Stomach (tissue), 9 donors: ENCODE results near the gene ENO2. TPM values are rescaled to one million over a fixed set of nuclear protein-coding genes. Genes with fewer than 3 reads are reported as not detected.
A peak's percentile ranks its signal among the peaks of the same experiment; 100 is the strongest.

ENCODE experiments used
- DNase-seq, 2 donors: peaks; one replicate each; pipeline versions ENCODE4 v3.0.0 to v3.0.0-alpha.2; 2013 to 2019
- H3K27ac ChIP-seq, 5 donors: fragments of 200-600 bp in 4 of 5; sonication (generic) in 4 of 5; one replicate each; pipeline ENCODE4 v1.5.1; 2013 to 2019; ENCODE audit warnings: mild to moderate bottlenecking in 1 of 5, moderate library complexity in 1 of 5
- H3K27me3 ChIP-seq, 3 donors: fragments of 200-600 bp; sonication (generic); one replicate each; pipeline ENCODE4 v1.5.1; 2017 to 2019; ENCODE audit warnings: mixed run types in 1 of 3
- H3K36me3 ChIP-seq, 4 donors: fragments of 200-600 bp; sonication (generic); 1 replicate in 3 of 4; 2 replicates in 1 of 4; pipeline ENCODE4 v1.5.1; 2016 to 2019
- H3K4me1 ChIP-seq, 4 donors: fragments of 200-600 bp; sonication (generic); one replicate each; pipeline ENCODE4 v1.5.1; 2016 to 2019
- H3K4me3 ChIP-seq, 4 donors: fragments of 200-600 bp; sonication (generic) in 3 of 4; one replicate each; pipeline ENCODE4 v1.5.1; 2016 to 2019; ENCODE audit warnings: mild to moderate bottlenecking in 1 of 4
- H3K9me3 ChIP-seq, 4 donors: fragments of 200-600 bp; sonication (generic); one replicate each; pipeline ENCODE4 v1.5.1; 2016 to 2019
- EP300 ChIP-seq: sonication (generic); formaldehyde crosslinking; IDR thresholded peaks from one replicate; pipeline ENCODE4 v1.6.1; 2017; ENCODE audit warnings: antibody characterized with exemption
- POLR2A ChIP-seq, 4 donors: fragments of 450-650 bp; IDR thresholded peaks; one replicate each; pipeline ENCODE4 v1.6.1; 2016; ENCODE audit warnings: antibody characterized with exemption in 4 of 4, control low read depth in 2 of 4, mild to moderate bottlenecking in 1 of 4, moderate library complexity in 1 of 4
- POLR2AphosphoS5 ChIP-seq, 3 donors: sonication (generic); formaldehyde crosslinking; IDR thresholded peaks; one replicate each; pipeline ENCODE4 v1.6.1; 2016; ENCODE audit warnings: antibody characterized with exemption in 3 of 3
- WGBS, 5 donors: extraction: QIAGEN DNeasy Blood & Tissue Kit in 3 of 5; methylation state at CpG; one replicate each; pipeline versions ENCODE4 v1.1.5 to v1.1.7; 2013 to 2018; 5-methylcytosine and 5-hydroxymethylcytosine counted together
- intact Hi-C: fragments of 100-400 bp; cut with DNase I; formaldehyde crosslinking; loops from one replicate; pipeline ENCODE4 v1.15.1; 2023; ENCODE audit warnings: low total_unique reads
- polyA plus RNA-seq, 3 donors: library from polyadenylated mRNA; stranded (reverse); fragments of 200-250 nt; gene quantifications; one replicate each; pipeline ENCODE4 v1.2.3, GENCODE V29; 2013
- total RNA-seq, 5 donors: library from RNA; depleted of rRNA; stranded (reverse); fragments of >200 nt; gene quantifications; one replicate each; pipeline versions ENCODE4 v1.1.0 to v1.2.3, GENCODE V29; 2014 to 2016
- TF ChIP-seq, protein P1 (sequence below), 7 experiments: fragments of 450-650 bp in 4 of 7; fragments of 200-600 bp in 3 of 7; sonication (generic) in 3 of 7; IDR thresholded peaks; one replicate each; pipeline ENCODE4 v1.5.1; 2016 to 2019; ENCODE audit warnings: antibody characterized with exemption in 7 of 7, control low read depth in 2 of 7, mild to moderate bottlenecking in 1 of 7
- donor health status: healthy with polysubstance abuse.
- donor health status: Bipolar disorder and iron deficiency.
- donor health status: healthy.

ENO2 gene
- total and polyA plus RNA-seq, 8 donors: 2.3 to 62.9 (median 9.7) TPM

DNA sequence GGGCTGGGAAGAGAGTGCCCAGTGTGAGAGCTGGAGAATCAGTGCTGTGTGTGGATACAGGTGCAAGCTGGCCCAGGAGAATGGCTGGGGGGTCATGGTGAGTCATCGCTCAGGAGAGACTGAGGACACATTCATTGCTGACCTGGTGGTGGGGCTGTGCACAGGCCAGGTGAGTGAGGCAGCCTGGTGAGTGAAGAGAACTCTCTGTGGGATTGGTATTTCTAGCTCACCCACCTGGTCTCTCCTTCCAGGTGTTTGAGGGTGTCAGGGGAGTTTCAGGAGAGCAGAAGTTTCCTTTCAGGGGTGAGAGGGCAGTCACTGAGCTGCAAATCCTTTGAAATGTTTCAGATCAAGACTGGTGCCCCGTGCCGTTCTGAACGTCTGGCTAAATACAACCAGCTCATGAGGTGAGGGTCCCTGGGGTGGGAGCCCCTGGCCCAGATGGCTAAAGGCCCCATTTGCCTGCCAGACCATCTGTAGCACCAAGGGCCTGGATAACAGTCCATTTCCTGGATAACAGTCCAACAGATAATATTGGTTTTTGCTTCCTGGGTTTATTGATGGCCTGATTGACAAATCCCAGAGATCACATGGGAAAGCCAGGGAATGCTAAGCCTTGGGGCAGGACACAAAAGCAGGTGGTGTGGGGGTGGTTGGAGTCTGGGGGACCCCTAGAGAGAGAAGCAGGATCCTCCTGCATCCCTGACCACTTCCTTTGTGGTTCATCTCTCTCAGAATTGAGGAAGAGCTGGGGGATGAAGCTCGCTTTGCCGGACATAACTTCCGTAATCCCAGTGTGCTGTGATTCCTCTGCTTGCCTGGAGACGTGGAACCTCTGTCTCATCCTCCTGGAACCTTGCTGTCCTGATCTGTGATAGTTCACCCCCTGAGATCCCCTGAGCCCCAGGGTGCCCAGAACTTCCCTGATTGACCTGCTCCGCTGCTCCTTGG is 7.9 kb downstream of the ENO2 start:
- Histone ChIP-seq H3K4me3 (no peak overlapping the region), H3K4me1 (peaks cover 28 to 46% (median 34%) of the 10 kb centered on the region in 4 donors), H3K27me3 (no peaks in the 10 kb centered on the region), H3K36me3 (peaks cover 0 to 57% (median 38%) of the 10 kb centered on the region in 4 donors), H3K27ac (peak overlapping the region in 3 of 5 donors; percentile 18 to 97 (median 21)), H3K9me3 (no peaks in the 10 kb centered on the region)
- no peak for TF ChIP-seq POLR2A (IDR thresholded peaks at IDR 0.05)
- TF ChIP-seq POLR2AphosphoS5 (IDR thresholded peaks at IDR 0.05): no peak
- TF ChIP-seq, protein P1, sequence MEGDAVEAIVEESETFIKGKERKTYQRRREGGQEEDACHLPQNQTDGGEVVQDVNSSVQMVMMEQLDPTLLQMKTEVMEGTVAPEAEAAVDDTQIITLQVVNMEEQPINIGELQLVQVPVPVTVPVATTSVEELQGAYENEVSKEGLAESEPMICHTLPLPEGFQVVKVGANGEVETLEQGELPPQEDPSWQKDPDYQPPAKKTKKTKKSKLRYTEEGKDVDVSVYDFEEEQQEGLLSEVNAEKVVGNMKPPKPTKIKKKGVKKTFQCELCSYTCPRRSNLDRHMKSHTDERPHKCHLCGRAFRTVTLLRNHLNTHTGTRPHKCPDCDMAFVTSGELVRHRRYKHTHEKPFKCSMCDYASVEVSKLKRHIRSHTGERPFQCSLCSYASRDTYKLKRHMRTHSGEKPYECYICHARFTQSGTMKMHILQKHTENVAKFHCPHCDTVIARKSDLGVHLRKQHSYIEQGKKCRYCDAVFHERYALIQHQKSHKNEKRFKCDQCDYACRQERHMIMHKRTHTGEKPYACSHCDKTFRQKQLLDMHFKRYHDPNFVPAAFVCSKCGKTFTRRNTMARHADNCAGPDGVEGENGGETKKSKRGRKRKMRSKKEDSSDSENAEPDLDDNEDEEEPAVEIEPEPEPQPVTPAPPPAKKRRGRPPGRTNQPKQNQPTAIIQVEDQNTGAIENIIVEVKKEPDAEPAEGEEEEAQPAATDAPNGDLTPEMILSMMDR (IDR thresholded peaks at IDR 0.05): no peak
- 78 to 89% (median 83%) methylated on average over 9 of the region's 9 CpGs for WGBS, 5 donors
- DNase-seq: peak in 1 of 2 donors; percentile 13
- intact Hi-C loops: no loop called here

DNA sequence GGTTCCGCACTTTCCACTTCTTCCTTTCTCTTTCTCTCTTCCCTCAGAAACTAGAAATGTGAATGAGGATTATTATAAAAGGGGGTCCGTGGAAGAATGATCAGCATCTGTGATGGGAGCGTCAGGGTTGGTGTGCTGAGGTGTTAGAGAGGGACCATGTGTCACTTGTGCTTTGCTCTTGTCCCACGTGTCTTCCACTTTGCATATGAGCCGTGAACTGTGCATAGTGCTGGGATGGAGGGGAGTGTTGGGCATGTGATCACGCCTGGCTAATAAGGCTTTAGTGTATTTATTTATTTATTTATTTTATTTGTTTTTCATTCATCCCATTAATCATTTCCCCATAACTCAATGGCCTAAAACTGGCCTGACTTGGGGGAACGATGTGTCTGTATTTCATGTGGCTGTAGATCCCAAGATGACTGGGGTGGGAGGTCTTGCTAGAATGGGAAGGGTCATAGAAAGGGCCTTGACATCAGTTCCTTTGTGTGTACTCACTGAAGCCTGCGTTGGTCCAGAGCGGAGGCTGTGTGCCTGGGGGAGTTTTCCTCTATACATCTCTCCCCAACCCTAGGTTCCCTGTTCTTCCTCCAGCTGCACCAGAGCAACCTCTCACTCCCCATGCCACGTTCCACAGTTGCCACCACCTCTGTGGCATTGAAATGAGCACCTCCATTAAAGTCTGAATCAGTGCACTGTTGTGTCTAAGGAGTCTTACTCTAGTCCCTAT is 8.8 kb downstream of the ENO2 start:
- Histone ChIP-seq H3K9me3 (no peaks in the 10 kb centered on the region), H3K4me1 (peaks cover 29 to 48% (median 36%) of the 10 kb centered on the region in 4 donors), H3K36me3 (peaks cover 0 to 48% (median 30%) of the 10 kb centered on the region in 4 donors), H3K27me3 (no peaks in the 10 kb centered on the region), H3K27ac (peak overlapping the region in 2 of 5 donors; percentile 96 to 97), H3K4me3 (no peak overlapping the region)
- intact Hi-C loops: no loop called here
- TF ChIP-seq POLR2AphosphoS5 (IDR thresholded peaks at IDR 0.05) (no peak), EP300 (no peak), POLR2A (IDR thresholded peaks at IDR 0.05) (no peak)
- TF ChIP-seq, protein P1 (IDR thresholded peaks at IDR 0.05): no peak
- no peak for DNase-seq
- 70 to 86% (median 81%) methylated on average over 10 of the region's 10 CpGs for WGBS, 5 donors

DNA sequence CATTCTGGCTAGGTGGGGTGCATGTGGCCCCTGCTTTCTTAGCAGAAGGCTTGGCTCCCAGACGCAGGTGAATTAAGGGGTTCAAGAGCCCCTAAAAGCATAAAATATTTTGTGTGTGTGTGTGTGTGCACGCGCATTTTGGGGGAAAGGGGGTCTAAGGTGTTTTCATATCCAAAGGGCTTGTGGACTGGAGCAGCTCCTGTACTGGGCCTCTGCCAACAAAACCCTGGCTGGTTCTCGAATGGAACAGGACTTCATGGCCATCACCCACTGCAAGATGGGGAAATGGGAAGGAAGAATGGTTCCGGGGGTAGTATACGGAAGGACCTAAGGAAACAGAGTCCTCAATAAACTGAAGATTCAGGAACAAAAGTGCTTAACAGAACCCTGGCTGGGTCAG is 9.5 kb downstream of the ENO2 start:
- no peak for TF ChIP-seq POLR2AphosphoS5 (IDR thresholded peaks at IDR 0.05)
- H3K9me3 ChIP-seq: no peaks in the 10 kb centered on the region
- intact Hi-C loops: no loop called here
- H3K36me3 ChIP-seq: peaks cover 0 to 44% (median 27%) of the 10 kb centered on the region in 4 donors
- H3K4me1 ChIP-seq: peaks cover 29 to 51% (median 37%) of the 10 kb centered on the region in 4 donors
- no peaks in the 10 kb centered on the region for H3K27me3 ChIP-seq
- WGBS, 5 donors: 45 to 57% (median 54%) methylated on average over 6 of the region's 6 CpGs
- H3K27ac ChIP-seq: peak overlapping the region in 3 of 5 donors; percentile 96 to 99 (median 97)
- no peak for DNase-seq
- H3K4me3 ChIP-seq: no peak overlapping the region

GRCh38 chr12:6925239-6925539 is 10.8 kb downstream of the ENO2 start:
- Histone ChIP-seq H3K27ac (peak overlapping the region; percentile 89 to 99 (median 97)), H3K4me3 (peak overlapping the region in 2 of 4 donors; percentile 81 to 92), H3K27me3 (no peaks in the 10 kb centered on the region), H3K4me1 (peaks cover 43 to 64% (median 49%) of the 10 kb centered on the region in 4 donors), H3K36me3 (peaks cover 0 to 33% (median 21%) of the 10 kb centered on the region in 4 donors), H3K9me3 (no peaks in the 10 kb centered on the region)
- DNase-seq: no peak
- intact Hi-C loops: no loop called here
- TF ChIP-seq POLR2A (IDR thresholded peaks at IDR 0.05): peak in 1 of 4 donors; percentile 35
- TF ChIP-seq, protein P1 (IDR thresholded peaks at IDR 0.05): no peak
- WGBS, 5 donors: 0 to 33% (median 18%) methylated on average over 1 of the region's 1 CpG
